B cell (primary cell): ENCODE data around the gene CIT. TPM values are rescaled to one million over a fixed set of nuclear protein-coding genes. Genes with fewer than 3 reads are reported as not detected.

Experiments
- ATAC-seq: fragments of 200-7000 bp; cut with Tn5 transposase; one replicate; pipeline ENCODE4 v1.10.0; 2021; ENCODE audit warnings: low read depth, mild to moderate bottlenecking, moderate number of reproducible peaks, moderate library complexity
- CTCF ChIA-PET: fragments of 350-600 bp; sonication (Branson Sonifier 250); formaldehyde crosslinking; loops from one replicate; lab custom pipeline; 2021; ENCODE audit warnings: antibody characterized with exemption, inconsistent platforms; lab: Charles Lee
- POLR2A ChIA-PET: fragments of 350-600 bp; sonication (Branson Sonifier 250); formaldehyde crosslinking; loops from one replicate; lab custom pipeline; 2021; ENCODE audit warnings: antibody characterized with exemption; lab: Charles Lee
- DNase-seq: peaks from one replicate; pipeline ENCODE4 v3.0.0; 2013
- H2AFZ ChIP-seq: 2 replicates; pipeline ENCODE4 v1.6.1; 2012; ENCODE audit warnings: mild to moderate bottlenecking, low read depth, low read length; ENCODE audit not compliant: insufficient read depth, poor library complexity, severe bottlenecking
- H3K27ac ChIP-seq, 2 donors: 1 replicate in 1 of 2; 2 replicates in 1 of 2; pipeline ENCODE4 v1.5.1; 2012 to 2013; ENCODE audit warnings: low read length in 2 of 2, mild to moderate bottlenecking in 2 of 2, moderate library complexity in 1 of 2
- H3K27me3 ChIP-seq, 4 experiments: fragments of 200-600 bp in 1 of 4; sonication (generic) in 1 of 4; replicated peaks in 1 of 4; 1 replicate in 2 of 4; 2 replicates in 2 of 4; pipeline versions ENCODE4 v1.6.1 to v1.7.0; 2013 to 2016; ENCODE audit warnings: low read length in 3 of 4, mild to moderate bottlenecking in 2 of 4, mixed read lengths in 1 of 4, moderate library complexity in 1 of 4; ENCODE audit not compliant: insufficient read depth in 4 of 4, control insufficient read depth in 3 of 4; ENCODE audit errors: control extremely low read depth in 1 of 4
- H3K36me3 ChIP-seq, 2 experiments: replicated peaks in 1 of 2; 1 replicate in 1 of 2; 2 replicates in 1 of 2; pipeline versions ENCODE4 v1.6.1 to v1.7.1; 2013; ENCODE audit warnings: low read length in 1 of 2; ENCODE audit not compliant: insufficient read depth in 2 of 2, control insufficient read depth in 1 of 2; ENCODE audit errors: control extremely low read depth in 1 of 2, extremely low read depth in 1 of 2
- H3K4me1 ChIP-seq, 2 donors: fragments of 200-600 bp in 1 of 2; sonication (generic) in 1 of 2; 1 replicate in 1 of 2; 2 replicates in 1 of 2; pipeline versions ENCODE4 v1.5.1 to v1.6.1; 2013 to 2017; ENCODE audit warnings: low read length in 2 of 2; ENCODE audit not compliant: control insufficient read depth in 2 of 2, insufficient read depth in 2 of 2
- H3K4me2 ChIP-seq: replicated peaks from 2 replicates; pipeline ENCODE3; 2012; ENCODE audit warnings: mild to moderate bottlenecking, low read depth, low read length; ENCODE audit not compliant: poor library complexity, severe bottlenecking
- H3K4me3 ChIP-seq, 5 experiments: fragments of 200-600 bp in 1 of 5; sonication (generic) in 1 of 5; 1 replicate in 3 of 5; 2 replicates in 2 of 5; pipeline versions ENCODE4 v1.5.1 to v1.7.0; 2011 to 2016; ENCODE audit warnings: low read length in 4 of 5, mild to moderate bottlenecking in 4 of 5, low read depth in 2 of 5, control low read depth in 1 of 5, moderate library complexity in 1 of 5; ENCODE audit not compliant: insufficient read depth in 1 of 5; ENCODE audit errors: control extremely low read depth in 1 of 5, extremely low read depth in 1 of 5
- H3K79me2 ChIP-seq: fragments of 200-600 bp; sonication (generic); one replicate; pipeline ENCODE4 v1.6.0; 2016; ENCODE audit warnings: low read length; ENCODE audit not compliant: control insufficient read depth, insufficient read depth
- H3K9ac ChIP-seq: fragments of 200-600 bp; sonication (generic); 2 replicates; pipeline ENCODE4 v1.6.1; 2017; ENCODE audit warnings: mild to moderate bottlenecking, low read length, moderate library complexity
- H3K9me3 ChIP-seq, 3 donors: one replicate each; pipeline versions ENCODE4 v1.6.1 to v1.7.1; 2013; ENCODE audit warnings: low read length in 2 of 3; ENCODE audit not compliant: control insufficient read depth in 2 of 3, insufficient read depth in 1 of 3; ENCODE audit errors: control extremely low read depth in 1 of 3
- H4K20me1 ChIP-seq: 2 replicates; pipeline ENCODE4 v1.6.0; 2012; ENCODE audit warnings: mild to moderate bottlenecking, low read length; ENCODE audit not compliant: insufficient read depth, control insufficient read depth, poor library complexity, severe bottlenecking
- H3K27ac Mint-ChIP-seq: one replicate; pipeline ENCODE4 v1.8.0; 2021; ENCODE audit warnings: mixed read lengths
- H3K27me3 Mint-ChIP-seq: one replicate; pipeline ENCODE4 v1.8.0; 2021; ENCODE audit warnings: mixed read lengths
- H3K4me1 Mint-ChIP-seq: one replicate; pipeline ENCODE4 v1.8.0; 2021; ENCODE audit warnings: mixed read lengths
- H3K4me3 Mint-ChIP-seq: one replicate; pipeline ENCODE4 v1.8.0; 2021; ENCODE audit warnings: mixed read lengths
- H3K9me3 Mint-ChIP-seq: one replicate; pipeline ENCODE4 v1.8.0; 2022; ENCODE audit warnings: mixed read lengths; ENCODE audit not compliant: insufficient read depth
- EZH2 ChIP-seq: IDR thresholded peaks from 2 replicates; pipeline ENCODE4 v1.6.1; 2012; ENCODE audit warnings: borderline replicate concordance, low read depth, mild to moderate bottlenecking, moderate library complexity, low read length; ENCODE audit not compliant: insufficient read depth, poor library complexity, severe bottlenecking
- WGBS: methylation state at CpG from one replicate; pipeline ENCODE4 v1.1.5; 2013; ENCODE audit warnings: missing lambda C conversion rate; ENCODE audit not compliant: insufficient coverage; 5-methylcytosine and 5-hydroxymethylcytosine counted together
- intact Hi-C: fragments of 100-400 bp; cut with micrococcal nuclease; formaldehyde crosslinking; loops from one replicate; pipeline ENCODE4 v1.10.0; 2022
- polyA plus RNA-seq: library from polyadenylated mRNA; depleted of rRNA; stranded (reverse); fragments of >200 nt; gene quantifications from 2 replicates; pipeline ENCODE4 v1.2.3, GENCODE V29; 2012
- total RNA-seq, 2 donors: library from RNA; stranded (reverse); fragments of 120-200 nt in 1 of 2; gene quantifications; 1 replicate in 1 of 2; 2 replicates in 1 of 2; pipeline versions ENCODE4 v1.2.3 to v1.2.4, GENCODE V29; 2013 to 2022
- TF ChIP-seq, protein P1 (sequence below): fragments of 200-600 bp; IDR thresholded peaks from one replicate; pipeline ENCODE4 v1.8.0; 2022; ENCODE audit warnings: antibody characterized with exemption, mild to moderate bottlenecking

CIT gene
- total and polyA plus RNA-seq, 2 donors (not counting 1 experiment from before 2014, with no cell fraction given) = 1.4 to 6.1 TPM

DNA sequence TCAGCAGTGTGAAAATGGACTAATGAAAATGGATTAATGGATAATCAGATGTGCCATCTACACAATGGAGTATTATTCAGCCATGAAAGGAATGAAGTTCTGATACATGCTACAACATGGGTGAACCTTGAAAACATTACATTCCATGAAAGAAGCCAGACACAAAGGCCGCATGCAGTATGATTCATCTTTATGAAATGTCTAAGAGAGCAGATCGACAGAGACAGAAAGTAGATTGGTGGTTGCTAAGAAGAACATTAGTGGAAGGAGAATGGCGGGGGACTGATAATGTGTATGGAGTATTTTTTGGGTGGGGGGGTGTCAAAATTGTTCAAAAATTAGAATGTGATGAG lies 161.9 kb downstream of the CIT start:
- H3K27ac Mint-ChIP-seq = no peak overlapping the region
- Histone ChIP-seq H3K4me3 (no peak overlapping the region), H3K4me1 (no peaks in the 10 kb centered on the region), H3K79me2 (no peaks in the 10 kb centered on the region), H3K9me3 (no peaks in the 10 kb centered on the region), H3K4me2 (no peak overlapping the region), H3K27me3 (no peaks in the 10 kb centered on the region), H3K9ac (no peak overlapping the region), H2AFZ (no peak overlapping the region), H3K36me3 (peaks cover 0 to 2% of the 10 kb centered on the region in 2 experiments), H3K27ac (no peak overlapping the region), H4K20me1 (no peaks in the 10 kb centered on the region)
- TF ChIP-seq, protein P1, sequence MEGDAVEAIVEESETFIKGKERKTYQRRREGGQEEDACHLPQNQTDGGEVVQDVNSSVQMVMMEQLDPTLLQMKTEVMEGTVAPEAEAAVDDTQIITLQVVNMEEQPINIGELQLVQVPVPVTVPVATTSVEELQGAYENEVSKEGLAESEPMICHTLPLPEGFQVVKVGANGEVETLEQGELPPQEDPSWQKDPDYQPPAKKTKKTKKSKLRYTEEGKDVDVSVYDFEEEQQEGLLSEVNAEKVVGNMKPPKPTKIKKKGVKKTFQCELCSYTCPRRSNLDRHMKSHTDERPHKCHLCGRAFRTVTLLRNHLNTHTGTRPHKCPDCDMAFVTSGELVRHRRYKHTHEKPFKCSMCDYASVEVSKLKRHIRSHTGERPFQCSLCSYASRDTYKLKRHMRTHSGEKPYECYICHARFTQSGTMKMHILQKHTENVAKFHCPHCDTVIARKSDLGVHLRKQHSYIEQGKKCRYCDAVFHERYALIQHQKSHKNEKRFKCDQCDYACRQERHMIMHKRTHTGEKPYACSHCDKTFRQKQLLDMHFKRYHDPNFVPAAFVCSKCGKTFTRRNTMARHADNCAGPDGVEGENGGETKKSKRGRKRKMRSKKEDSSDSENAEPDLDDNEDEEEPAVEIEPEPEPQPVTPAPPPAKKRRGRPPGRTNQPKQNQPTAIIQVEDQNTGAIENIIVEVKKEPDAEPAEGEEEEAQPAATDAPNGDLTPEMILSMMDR = no peak
- no peak for TF ChIP-seq EZH2
- H3K4me1 Mint-ChIP-seq = no peaks in the 10 kb centered on the region
- intact Hi-C loops = no loop called here
- H3K27me3 Mint-ChIP-seq = no peaks in the 10 kb centered on the region
- ATAC-seq (no peak), DNase-seq (no peak)
- CTCF ChIA-PET = no interaction called here
- 100% methylated on average over 1 of the region's 3 CpGs for WGBS
- no peaks in the 10 kb centered on the region for H3K9me3 Mint-ChIP-seq
- POLR2A ChIA-PET = no interaction called here
- H3K4me3 Mint-ChIP-seq = no peak overlapping the region

DNA sequence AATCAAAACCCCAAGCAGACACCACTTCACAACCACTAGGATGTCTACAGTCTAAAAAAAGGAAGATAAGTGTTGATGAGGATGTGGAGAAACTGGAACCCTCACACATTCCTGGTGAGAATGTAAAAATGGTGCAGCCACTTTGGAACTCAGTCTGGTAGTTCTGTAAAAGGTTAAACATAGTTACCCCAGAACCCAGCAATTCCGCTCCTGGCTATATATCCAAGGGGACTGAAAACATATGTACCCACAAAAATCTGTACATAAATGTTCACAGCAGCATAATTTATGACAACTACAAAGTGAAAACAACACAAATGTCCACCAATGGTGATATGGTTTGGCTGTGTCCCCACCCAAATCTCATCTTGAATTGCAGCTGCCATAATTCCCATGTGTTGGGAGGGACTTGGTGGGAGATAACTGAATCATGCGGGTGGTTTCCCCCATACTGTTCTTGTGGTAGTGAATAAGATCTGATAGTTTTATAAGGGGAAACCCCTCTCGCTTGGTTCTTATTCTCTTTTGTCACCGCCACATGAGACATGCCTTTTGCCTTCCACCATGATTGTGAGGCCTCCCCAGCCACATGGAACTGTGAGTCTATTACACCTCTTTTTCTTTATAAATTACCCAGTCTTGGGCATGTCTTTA lies 162.4 kb downstream of the CIT start:
- TF ChIP-seq, protein P1 = no peak
- no peak for TF ChIP-seq EZH2
- H3K4me1 Mint-ChIP-seq = no peaks in the 10 kb centered on the region
- no peaks in the 10 kb centered on the region for H3K27me3 Mint-ChIP-seq
- no peak overlapping the region for H3K27ac ChIP-seq
- ATAC-seq = no peak
- no peak overlapping the region for H3K4me3 ChIP-seq
- peaks cover 0 to 2% of the 10 kb centered on the region in 2 experiments for H3K36me3 ChIP-seq
- no peaks in the 10 kb centered on the region for H3K9me3 ChIP-seq
- H3K27ac Mint-ChIP-seq = no peak overlapping the region
- H3K4me2 ChIP-seq = no peak overlapping the region
- ChIA-PET POLR2A (no interaction called here), CTCF (no interaction called here)
- DNase-seq = no peak
- intact Hi-C loops = no loop called here
- no peak overlapping the region for H2AFZ ChIP-seq
- WGBS = no CpG with 5 or more reads among the region's 4 CpGs
- no peaks in the 10 kb centered on the region for H3K79me2 ChIP-seq
- H3K27me3 ChIP-seq = no peaks in the 10 kb centered on the region
- no peaks in the 10 kb centered on the region for H3K4me1 ChIP-seq
- no peak overlapping the region for H3K9ac ChIP-seq
- H3K9me3 Mint-ChIP-seq = no peaks in the 10 kb centered on the region
- no peaks in the 10 kb centered on the region for H4K20me1 ChIP-seq
- H3K4me3 Mint-ChIP-seq = no peak overlapping the region
